ENCODE results near the gene NLRC4. TPM values are rescaled to one million over a fixed set of nuclear protein-coding genes. Genes with fewer than 3 reads are reported as not detected.
A peak's percentile ranks its signal among the peaks of the same experiment; 100 is the strongest.

Gene NLRC4
- total and polyA plus RNA-seq, 8 donors = 0.80 to 21.9 (median 1.4) TPM

DNA sequence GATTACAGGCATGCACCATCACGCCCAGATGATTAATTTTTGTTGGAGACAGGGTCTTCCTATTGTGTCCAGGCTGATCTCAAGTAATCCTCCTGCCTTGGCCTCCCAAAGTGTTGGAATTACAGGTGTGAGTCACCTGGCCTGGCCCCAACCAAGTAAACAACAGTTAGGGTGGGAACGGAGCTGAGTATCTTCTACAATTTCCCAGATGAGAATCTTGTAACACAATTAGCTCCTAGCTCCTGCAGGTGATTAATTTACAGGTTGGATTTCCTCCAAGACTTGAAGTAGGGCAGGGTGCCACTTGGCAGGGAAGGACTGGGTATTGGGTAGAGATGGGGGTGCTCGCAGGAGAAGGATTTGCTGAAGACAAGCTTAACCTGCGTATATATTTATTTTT lies 17.8 kb downstream of the NLRC4 start:
- no peaks in the 10 kb centered on the region for H3K4me1 ChIP-seq
- H3K27me3 ChIP-seq = no peaks in the 10 kb centered on the region
- ATAC-seq = peak; percentile 71
- DNase-seq = peak in 2 of 4 donors; percentile 8 to 38
- intact Hi-C loops (cut with DNase I) = no loop called here
- H3K4me3 ChIP-seq = no peak overlapping the region
- no peak overlapping the region for H3K27ac ChIP-seq
- H3K36me3 ChIP-seq = peaks cover 0 to 65% of the 10 kb centered on the region in 2 donors
- TF ChIP-seq CTCF (IDR thresholded peaks at IDR 0.05) = no peak
- H3K9me3 ChIP-seq = no peaks in the 10 kb centered on the region

- intact Hi-C loops (cut with DNase I) = no loop called here
- H3K36me3 ChIP-seq = peaks cover 0 to 61% of the 10 kb centered on the region in 2 donors
- H3K4me1 ChIP-seq = no peaks in the 10 kb centered on the region
- H3K9me3 ChIP-seq = no peaks in the 10 kb centered on the region
- H3K4me3 ChIP-seq = no peak overlapping the region
- ATAC-seq (no peak), DNase-seq (no peak)
- H3K27ac ChIP-seq = no peak overlapping the region
- no peak for TF ChIP-seq CTCF (IDR thresholded peaks at IDR 0.05)
- no peaks in the 10 kb centered on the region for H3K27me3 ChIP-seq
Measured at GRCh38 chr2:32242331-32242730, 22.4 kb downstream of the NLRC4 start.

GRCh38 chr2:32237996-32238395 lies 26.7 kb downstream of the NLRC4 start:
- Histone ChIP-seq H3K4me1 (no peaks in the 10 kb centered on the region), H3K27ac (no peak overlapping the region), H3K4me3 (no peak overlapping the region), H3K36me3 (peaks cover 0 to 88% of the 10 kb centered on the region in 2 donors), H3K9me3 (no peaks in the 10 kb centered on the region), H3K27me3 (no peaks in the 10 kb centered on the region)
- intact Hi-C loops (cut with DNase I) = no loop called here
- DNase-seq (no peak), ATAC-seq (no peak)
- no peak for TF ChIP-seq CTCF (IDR thresholded peaks at IDR 0.05)

- DNase-seq (no peak), ATAC-seq (no peak)
- Histone ChIP-seq H3K9me3 (no peaks in the 10 kb centered on the region), H3K27ac (no peak overlapping the region), H3K4me3 (no peak overlapping the region), H3K36me3 (peaks cover 0 to 86% of the 10 kb centered on the region in 2 donors), H3K4me1 (no peaks in the 10 kb centered on the region), H3K27me3 (no peaks in the 10 kb centered on the region)
- intact Hi-C loops (cut with DNase I) = no loop called here
- no peak for TF ChIP-seq CTCF (IDR thresholded peaks at IDR 0.05)
Measured at GRCh38 chr2:32237488-32237887, 27.2 kb downstream of the NLRC4 start.

- Histone ChIP-seq H3K36me3 (peaks cover 0 to 95% of the 10 kb centered on the region in 2 donors), H3K27me3 (no peaks in the 10 kb centered on the region), H3K27ac (no peak overlapping the region), H3K4me3 (no peak overlapping the region), H3K9me3 (no peaks in the 10 kb centered on the region), H3K4me1 (no peaks in the 10 kb centered on the region)
- no peak for TF ChIP-seq CTCF (IDR thresholded peaks at IDR 0.05)
- DNase-seq (no peak), ATAC-seq (no peak)
- intact Hi-C loops (cut with DNase I) = no loop called here
Measured at GRCh38 chr2:32235315-32235714, 29.4 kb downstream of the NLRC4 start.
